ENCODE data around the gene ZBTB34. TPM values are rescaled to one million over a fixed set of nuclear protein-coding genes. Genes with fewer than 3 reads are reported as not detected.

The ZBTB34 gene
- total RNA-seq, 1 experiment from 2014 or later: 15.8 TPM

DNA sequence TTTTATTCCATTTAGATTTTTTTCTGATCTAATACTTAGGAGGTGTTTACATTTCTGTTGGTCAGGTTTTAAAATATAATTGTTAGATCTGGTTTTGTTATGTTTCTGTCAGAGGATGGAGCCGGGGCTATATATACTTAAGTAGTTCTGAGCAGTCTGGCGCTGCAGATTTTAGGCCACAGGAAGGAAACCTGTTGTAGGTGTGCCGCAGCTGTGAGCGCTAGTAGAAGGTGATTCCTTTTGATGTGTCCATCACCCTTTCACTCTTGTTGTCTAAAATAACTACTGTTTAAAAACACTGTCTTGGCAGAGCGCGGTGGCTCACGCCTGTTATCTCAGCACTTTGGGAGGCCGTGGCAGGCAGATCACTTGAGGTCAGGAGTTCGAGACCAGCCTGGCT, 17.0 kb downstream of the ZBTB34 start:
- Histone ChIP-seq H4K8ac (replicated peaks; ENCODE audit: insufficient read length, low read depth, low read length) (no peak overlapping the region), H2BK120ac (ENCODE audit: low read depth, low read length, poor library complexity, severe bottlenecking) (no peak overlapping the region), H3K79me2 (ENCODE audit: insufficient read depth, low read length) (no peaks in the 10 kb centered on the region), H2AK5ac (ENCODE audit: insufficient read length, low read length) (no peak overlapping the region), H3K56ac (ENCODE audit: insufficient read length, low read depth, low read length) (no peak overlapping the region), H3K4me2 (ENCODE audit: insufficient read depth, insufficient read length, low read length) (no peak overlapping the region), H2BK20ac (ENCODE audit: low read depth, low read length, poor library complexity, severe bottlenecking) (no peak overlapping the region), H4K20me1 (ENCODE audit: control insufficient read depth, insufficient read depth, insufficient read length) (no peaks in the 10 kb centered on the region), H3K4me1 (ENCODE audit: insufficient read depth, low read length) (no peaks in the 10 kb centered on the region), H4K91ac (ENCODE audit: insufficient read length, low read depth, low read length) (no peak overlapping the region), H3K18ac (ENCODE audit: insufficient read length, low read depth, low read length) (no peak overlapping the region), H3K23me2 (ENCODE audit: insufficient read length, low read depth, low read length, poor library complexity, severe bottlenecking) (no peaks in the 10 kb centered on the region), H2BK5ac (ENCODE audit: insufficient read length, low read length) (no peak overlapping the region), H2AFZ (ENCODE audit: low read length) (no peak overlapping the region), H4K5ac (ENCODE audit: insufficient read length, low read depth, low read length) (no peak overlapping the region), H3K79me1 (ENCODE audit: insufficient read depth, low read depth, low read length, poor library complexity, severe bottlenecking) (peaks cover 6% of the 10 kb centered on the region), H3K14ac (ENCODE audit: insufficient read depth, low read length) (no peak overlapping the region), H3K27ac (ENCODE audit: insufficient read length, low read depth, low read length) (no peak overlapping the region), H3T11ph (ENCODE audit: low read length) (no peak overlapping the region), H3K9ac (ENCODE audit: extremely low read depth, insufficient read length, low read length) (no peak overlapping the region), H2BK15ac (ENCODE audit: low read depth, low read length) (no peak overlapping the region), H3K23ac (ENCODE audit: insufficient read length, low read depth, low read length) (no peak overlapping the region), H3K4ac (ENCODE audit: low read depth, low read length) (no peak overlapping the region), H3K9me3 (ENCODE audit: control insufficient read depth, low read depth, low read length) (no peaks in the 10 kb centered on the region), H3K27me3 (ENCODE audit: insufficient read depth, low read length) (no peaks in the 10 kb centered on the region), H2BK12ac (ENCODE audit: insufficient read length, low read depth, low read length) (no peak overlapping the region)
- no peak for DNase-seq
- Mint-ChIP-seq H3K4me1 (no peaks in the 10 kb centered on the region), H3K27me3 (ENCODE audit: low read depth) (no peaks in the 10 kb centered on the region; the same call in 1 of the 2 replicates), H3K4me3 (no peak overlapping the region), H3K9me3 (peaks cover 9% of the 10 kb centered on the region in 2 experiments), H3K36me3 (ENCODE audit: insufficient read depth in 1 of 3, low read depth in 3 of 3) (peaks cover 19 to 23% (median 22%) of the 10 kb centered on the region in 3 experiments), H3K27ac (peak overlapping the region in 2 of 3 experiments; percentile 19 to 55; a peak in 3 of 7 replicates)
- TF ChIP-seq, protein P1, sequence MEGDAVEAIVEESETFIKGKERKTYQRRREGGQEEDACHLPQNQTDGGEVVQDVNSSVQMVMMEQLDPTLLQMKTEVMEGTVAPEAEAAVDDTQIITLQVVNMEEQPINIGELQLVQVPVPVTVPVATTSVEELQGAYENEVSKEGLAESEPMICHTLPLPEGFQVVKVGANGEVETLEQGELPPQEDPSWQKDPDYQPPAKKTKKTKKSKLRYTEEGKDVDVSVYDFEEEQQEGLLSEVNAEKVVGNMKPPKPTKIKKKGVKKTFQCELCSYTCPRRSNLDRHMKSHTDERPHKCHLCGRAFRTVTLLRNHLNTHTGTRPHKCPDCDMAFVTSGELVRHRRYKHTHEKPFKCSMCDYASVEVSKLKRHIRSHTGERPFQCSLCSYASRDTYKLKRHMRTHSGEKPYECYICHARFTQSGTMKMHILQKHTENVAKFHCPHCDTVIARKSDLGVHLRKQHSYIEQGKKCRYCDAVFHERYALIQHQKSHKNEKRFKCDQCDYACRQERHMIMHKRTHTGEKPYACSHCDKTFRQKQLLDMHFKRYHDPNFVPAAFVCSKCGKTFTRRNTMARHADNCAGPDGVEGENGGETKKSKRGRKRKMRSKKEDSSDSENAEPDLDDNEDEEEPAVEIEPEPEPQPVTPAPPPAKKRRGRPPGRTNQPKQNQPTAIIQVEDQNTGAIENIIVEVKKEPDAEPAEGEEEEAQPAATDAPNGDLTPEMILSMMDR (conservative IDR thresholded peaks at IDR 0.05): no peak
- no CpG with 5 or more reads among the region's 9 CpGs for WGBS (ENCODE audit: extremely low coverage, insufficient read length, low lambda C conversion rate)
